SK-N-SH (cell line): ENCODE measurements around the gene DTNBP1.

ENCODE experiments used
- EP300 ChIP-seq, 2 experiments: IDR thresholded peaks; 2 replicates each; pipeline versions ENCODE4 v1.4.0 to v1.6.1; 2012; ENCODE audit warnings: borderline replicate concordance in 1 of 2, low read depth in 1 of 2, low read length in 1 of 2
- FOXM1 ChIP-seq: IDR thresholded peaks from 2 replicates; pipeline ENCODE4 v1.4.0; 2012; ENCODE audit warnings: low read depth, mild to moderate bottlenecking
- PBX3 ChIP-seq: IDR thresholded peaks from 2 replicates; pipeline ENCODE4; 2012
- USF2 ChIP-seq: fragments of 150-350 bp; IDR thresholded peaks from 2 replicates; pipeline ENCODE4 v1.6.1; 2017; ENCODE audit warnings: antibody characterized with exemption, low read length, low read depth, borderline replicate concordance
- TF ChIP-seq, protein P1 (sequence below): fragments of 200-600 bp; sonication (generic); IDR thresholded peaks from 2 replicates; pipeline ENCODE4 v1.6.1; 2017; ENCODE audit warnings: antibody characterized with exemption, mild to moderate bottlenecking, moderate library complexity
- TF ChIP-seq, protein P2 (sequence below): IDR thresholded peaks from 2 replicates; pipeline ENCODE4 v1.4.0; 2012; ENCODE audit warnings: low read depth

- TF ChIP-seq, protein P1, sequence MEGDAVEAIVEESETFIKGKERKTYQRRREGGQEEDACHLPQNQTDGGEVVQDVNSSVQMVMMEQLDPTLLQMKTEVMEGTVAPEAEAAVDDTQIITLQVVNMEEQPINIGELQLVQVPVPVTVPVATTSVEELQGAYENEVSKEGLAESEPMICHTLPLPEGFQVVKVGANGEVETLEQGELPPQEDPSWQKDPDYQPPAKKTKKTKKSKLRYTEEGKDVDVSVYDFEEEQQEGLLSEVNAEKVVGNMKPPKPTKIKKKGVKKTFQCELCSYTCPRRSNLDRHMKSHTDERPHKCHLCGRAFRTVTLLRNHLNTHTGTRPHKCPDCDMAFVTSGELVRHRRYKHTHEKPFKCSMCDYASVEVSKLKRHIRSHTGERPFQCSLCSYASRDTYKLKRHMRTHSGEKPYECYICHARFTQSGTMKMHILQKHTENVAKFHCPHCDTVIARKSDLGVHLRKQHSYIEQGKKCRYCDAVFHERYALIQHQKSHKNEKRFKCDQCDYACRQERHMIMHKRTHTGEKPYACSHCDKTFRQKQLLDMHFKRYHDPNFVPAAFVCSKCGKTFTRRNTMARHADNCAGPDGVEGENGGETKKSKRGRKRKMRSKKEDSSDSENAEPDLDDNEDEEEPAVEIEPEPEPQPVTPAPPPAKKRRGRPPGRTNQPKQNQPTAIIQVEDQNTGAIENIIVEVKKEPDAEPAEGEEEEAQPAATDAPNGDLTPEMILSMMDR = no peak
- TF ChIP-seq EP300 (IDR thresholded peaks at IDR 0.05; ENCODE audit: borderline replicate concordance in 1 of 2, low read depth in 1 of 2, low read length in 1 of 2) (no peak), USF2 (no peak), PBX3 (no peak), FOXM1 (no peak)
- TF ChIP-seq, protein P2, sequence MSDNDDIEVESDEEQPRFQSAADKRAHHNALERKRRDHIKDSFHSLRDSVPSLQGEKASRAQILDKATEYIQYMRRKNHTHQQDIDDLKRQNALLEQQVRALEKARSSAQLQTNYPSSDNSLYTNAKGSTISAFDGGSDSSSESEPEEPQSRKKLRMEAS = no peak
These were observed 113.5 kb downstream of the DTNBP1 start for GRCh38 chr6:15549371-15549770.
